Subcutaneous adipose tissue (tissue), 4 donors: ENCODE data around the gene ETAA1. TPM values are rescaled to one million over a fixed set of nuclear protein-coding genes. Genes with fewer than 3 reads are reported as not detected.

Experiments
- total RNA-seq, 4 donors: library from RNA; depleted of rRNA; stranded (reverse); fragments of >200 nt; gene quantifications; one replicate each; pipeline ENCODE4 v1.1.0, GENCODE V29; 2016
- TF ChIP-seq, protein P1 (sequence below): fragments of 450-650 bp; IDR thresholded peaks from one replicate; pipeline ENCODE4 v1.5.1; 2016; ENCODE audit warnings: low read depth, mild to moderate bottlenecking, control low read depth, antibody characterized with exemption, moderate library complexity

Gene ETAA1
- total RNA-seq, 4 donors from 2014 or later: 13.6 to 16.1 (median 16.0) TPM

DNA sequence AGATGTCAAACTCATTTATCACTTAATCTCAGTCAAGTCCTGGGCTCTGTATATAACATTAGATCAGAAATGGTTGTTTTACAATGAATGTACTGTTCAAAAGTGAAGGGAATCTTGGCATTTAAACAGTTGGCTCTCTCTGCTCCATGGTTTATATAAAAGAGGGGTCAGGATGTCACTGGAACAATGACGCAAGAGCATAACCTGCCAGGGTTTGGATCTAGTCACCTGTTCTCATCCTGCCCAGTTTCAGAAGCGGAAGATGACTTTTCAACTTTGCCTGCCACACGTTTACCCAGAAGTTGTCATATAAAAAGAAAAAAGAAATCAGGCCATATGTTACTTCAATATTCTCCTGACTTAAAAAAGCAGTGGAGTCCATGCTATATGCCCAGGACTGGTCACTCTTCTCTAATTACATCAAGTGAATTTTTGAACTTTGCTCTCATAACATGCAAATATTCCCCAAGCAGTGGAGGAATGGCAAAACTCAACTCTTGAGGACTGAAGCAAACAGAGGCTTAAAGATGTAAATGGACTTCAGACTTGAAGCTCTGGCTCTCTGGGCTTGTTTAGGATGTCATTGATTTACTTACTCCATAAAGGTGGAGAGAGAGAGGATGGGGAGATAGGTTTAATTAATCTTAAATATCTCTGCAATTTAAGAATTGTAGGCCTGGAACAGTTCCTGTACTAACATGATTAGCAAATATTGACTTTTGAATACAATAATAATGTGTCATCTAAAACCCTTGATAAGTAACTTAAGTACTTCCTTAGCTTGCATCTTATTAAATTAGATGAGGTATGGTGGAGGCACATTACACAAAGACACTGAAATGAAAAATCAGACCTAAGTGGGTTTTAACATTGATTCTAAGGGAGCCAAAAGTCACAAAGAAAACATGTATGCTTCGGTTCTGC, 58.3 kb downstream of the ETAA1 start:
- TF ChIP-seq, protein P1, sequence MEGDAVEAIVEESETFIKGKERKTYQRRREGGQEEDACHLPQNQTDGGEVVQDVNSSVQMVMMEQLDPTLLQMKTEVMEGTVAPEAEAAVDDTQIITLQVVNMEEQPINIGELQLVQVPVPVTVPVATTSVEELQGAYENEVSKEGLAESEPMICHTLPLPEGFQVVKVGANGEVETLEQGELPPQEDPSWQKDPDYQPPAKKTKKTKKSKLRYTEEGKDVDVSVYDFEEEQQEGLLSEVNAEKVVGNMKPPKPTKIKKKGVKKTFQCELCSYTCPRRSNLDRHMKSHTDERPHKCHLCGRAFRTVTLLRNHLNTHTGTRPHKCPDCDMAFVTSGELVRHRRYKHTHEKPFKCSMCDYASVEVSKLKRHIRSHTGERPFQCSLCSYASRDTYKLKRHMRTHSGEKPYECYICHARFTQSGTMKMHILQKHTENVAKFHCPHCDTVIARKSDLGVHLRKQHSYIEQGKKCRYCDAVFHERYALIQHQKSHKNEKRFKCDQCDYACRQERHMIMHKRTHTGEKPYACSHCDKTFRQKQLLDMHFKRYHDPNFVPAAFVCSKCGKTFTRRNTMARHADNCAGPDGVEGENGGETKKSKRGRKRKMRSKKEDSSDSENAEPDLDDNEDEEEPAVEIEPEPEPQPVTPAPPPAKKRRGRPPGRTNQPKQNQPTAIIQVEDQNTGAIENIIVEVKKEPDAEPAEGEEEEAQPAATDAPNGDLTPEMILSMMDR: no peak

DNA sequence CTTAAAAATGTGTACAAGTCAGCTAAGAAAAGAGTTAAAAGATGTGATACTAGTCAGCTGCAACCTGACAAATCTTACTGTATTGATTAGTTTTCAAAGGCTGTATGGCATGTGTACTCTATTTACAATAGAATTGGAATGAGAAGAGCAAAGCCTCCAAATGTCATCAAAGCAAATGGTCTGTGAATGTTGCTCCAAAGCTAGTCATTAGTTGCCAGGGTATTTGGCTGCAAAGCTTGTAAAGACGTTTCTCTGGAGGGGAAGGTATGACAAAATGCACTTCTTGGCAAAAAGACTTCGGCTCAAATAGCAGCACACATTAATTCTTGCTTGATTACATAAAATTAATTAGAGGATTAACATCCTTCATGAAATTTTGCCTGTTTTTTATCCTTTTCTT, 59.3 kb downstream of the ETAA1 start:
- TF ChIP-seq, protein P1: no peak

GRCh38 chr2:67457699-67458098, 60.6 kb downstream of the ETAA1 start:
- TF ChIP-seq, protein P1: no peak

DNA sequence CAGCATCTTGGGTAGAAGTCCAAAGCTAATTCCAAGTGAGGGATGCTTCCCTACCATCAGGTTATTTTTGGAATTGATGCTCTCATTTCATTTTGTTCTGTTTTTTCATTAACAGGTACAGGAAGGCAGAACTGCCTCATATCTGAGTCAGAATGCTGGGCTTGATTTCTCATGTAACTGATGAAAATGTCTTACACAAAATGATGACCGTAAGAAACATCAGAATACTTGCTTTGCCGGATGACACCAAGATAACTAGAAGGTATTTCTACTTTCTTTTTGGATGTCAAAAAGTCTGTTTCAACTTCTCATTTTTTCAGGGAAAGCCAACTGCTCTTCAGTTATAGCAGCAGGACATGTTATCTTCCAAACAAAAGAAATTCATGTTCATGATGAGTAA, 62.6 kb downstream of the ETAA1 start:
- TF ChIP-seq, protein P1: no peak
